GOT3 (cell line): ENCODE results near the gene THRAP3.
"Not testable (repeated sequence)": the region's sequence is repeated elsewhere in the genome, so short reads cannot be mapped to it uniquely, and the experiment has no call there.

Experiments
- DNase-seq: peaks from one replicate; lab custom pipeline; 2025; ENCODE audit warnings: mixed read lengths; lab: John Stamatoyannopoulos, UW

Gene THRAP3

GRCh38 chr1:36223996-36224536, at the start of gene THRAP3:
Gene THRAP3 (plus strand): TSS chr1:36224443. CDS start chr1:36282564, 58,121 bp downstream.
- peak; percentile 99 for DNase-seq

- no peak for DNase-seq
Observed at GRCh38 chr1:36174713-36175112, 49.5 kb upstream of the THRAP3 start.

- no peak for DNase-seq
Observed at GRCh38 chr1:36175137-36176095, 48.8 kb upstream of the THRAP3 start.

- no peak for DNase-seq
Observed at GRCh38 chr1:36176106-36176949, 47.9 kb upstream of the THRAP3 start.

GRCh38 chr1:36177589-36178431, 46.4 kb upstream of the THRAP3 start:
- no peak for DNase-seq

- DNase-seq, result no peak
Observed at GRCh38 chr1:36178471-36179219, 45.6 kb upstream of the THRAP3 start.

- DNase-seq, result no peak
Observed at GRCh38 chr1:36179220-36179600, 45.0 kb upstream of the THRAP3 start.

- DNase-seq, result no peak
Observed at GRCh38 chr1:36182734-36183133, 41.5 kb upstream of the THRAP3 start.

GRCh38 chr1:36183309-36183856, 40.9 kb upstream of the THRAP3 start:
- no peak for DNase-seq

- peak; percentile 45 for DNase-seq
Observed at GRCh38 chr1:36187800-36188593, 36.2 kb upstream of the THRAP3 start.

- not testable (repeated sequence) for DNase-seq
Observed at GRCh38 chr1:36196805-36197204, 27.4 kb upstream of the THRAP3 start.

GRCh38 chr1:36198641-36199040, 25.6 kb upstream of the THRAP3 start:
- DNase-seq, result no peak

GRCh38 chr1:36199934-36200741, 24.1 kb upstream of the THRAP3 start:
- DNase-seq, result no peak

- no peak for DNase-seq
Observed at GRCh38 chr1:36203027-36203553, 21.2 kb upstream of the THRAP3 start.

- no peak for DNase-seq
Observed at GRCh38 chr1:36203554-36204346, 20.5 kb upstream of the THRAP3 start.

GRCh38 chr1:36204347-36204909, 19.8 kb upstream of the THRAP3 start:
- DNase-seq, result no peak

- DNase-seq, result no peak
Observed at GRCh38 chr1:36206323-36206858, 17.9 kb upstream of the THRAP3 start.
